ENCODE measurements around the gene OR51Q1. TPM values are rescaled to one million over a fixed set of nuclear protein-coding genes. Genes with fewer than 3 reads are reported as not detected.

OR51Q1 gene, protein sequence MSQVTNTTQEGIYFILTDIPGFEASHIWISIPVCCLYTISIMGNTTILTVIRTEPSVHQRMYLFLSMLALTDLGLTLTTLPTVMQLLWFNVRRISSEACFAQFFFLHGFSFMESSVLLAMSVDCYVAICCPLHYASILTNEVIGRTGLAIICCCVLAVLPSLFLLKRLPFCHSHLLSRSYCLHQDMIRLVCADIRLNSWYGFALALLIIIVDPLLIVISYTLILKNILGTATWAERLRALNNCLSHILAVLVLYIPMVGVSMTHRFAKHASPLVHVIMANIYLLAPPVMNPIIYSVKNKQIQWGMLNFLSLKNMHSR
- total RNA-seq (not detected in 2 replicates), polyA plus RNA-seq (not detected in 2 replicates), polyA minus RNA-seq (not detected in 2 replicates)
- not detected for total RNA-seq (2013)

- H3K9me3 Mint-ChIP-seq (ENCODE audit: insufficient read depth), result peaks cover 3% of the 10 kb centered on the region
- ChIA-PET CTCF (no interaction called here), POLR2A (no interaction called here)
- peaks cover 13% of the 10 kb centered on the region for H3K27me3 Mint-ChIP-seq
- Histone ChIP-seq H3K36me3 (replicated peaks in 1 of 2; ENCODE audit: control extremely low read depth in 1 of 2, control insufficient read depth in 1 of 2, extremely low read depth in 1 of 2, insufficient read depth in 2 of 2, low read length in 1 of 2) (no peaks in the 10 kb centered on the region), H3K4me1 (ENCODE audit: control insufficient read depth in 2 of 2, insufficient read depth in 2 of 2, low read length in 2 of 2) (no peaks in the 10 kb centered on the region), H3K9ac (ENCODE audit: low read length) (no peak within 1 kb of the TSS), H3K9me3 (ENCODE audit: control extremely low read depth in 1 of 3, control insufficient read depth in 2 of 3, insufficient read depth in 1 of 3, low read length in 2 of 3) (no peaks in the 10 kb centered on the region), H2AFZ (ENCODE audit: insufficient read depth, low read depth, low read length, poor library complexity, severe bottlenecking) (no peak within 1 kb of the TSS), H3K27me3 (replicated peaks in 1 of 4; ENCODE audit: control extremely low read depth in 1 of 4, control insufficient read depth in 3 of 4, insufficient read depth in 4 of 4, low read length in 3 of 4) (peaks cover 0 to 2% (median 0%) of the 10 kb centered on the region in 4 experiments), H3K27ac (ENCODE audit: low read length in 2 of 2) (no peak within 1 kb of the TSS), H3K79me2 (ENCODE audit: control insufficient read depth, insufficient read depth, low read length) (no peaks in the 10 kb centered on the region), H3K4me2 (replicated peaks; ENCODE audit: low read depth, low read length, poor library complexity, severe bottlenecking) (no peak within 1 kb of the TSS), H3K4me3 (ENCODE audit: control extremely low read depth in 1 of 5, extremely low read depth in 1 of 5, insufficient read depth in 1 of 5, low read depth in 2 of 5, low read length in 4 of 5) (no peak within 1 kb of the TSS), H4K20me1 (ENCODE audit: control insufficient read depth, insufficient read depth, low read length, poor library complexity, severe bottlenecking) (no peaks in the 10 kb centered on the region)
- no CpG with 5 or more reads among the region's 1 CpG for WGBS (ENCODE audit: insufficient coverage)
- H3K4me3 Mint-ChIP-seq, result no peak within 1 kb of the TSS
- TF ChIP-seq, protein P1, sequence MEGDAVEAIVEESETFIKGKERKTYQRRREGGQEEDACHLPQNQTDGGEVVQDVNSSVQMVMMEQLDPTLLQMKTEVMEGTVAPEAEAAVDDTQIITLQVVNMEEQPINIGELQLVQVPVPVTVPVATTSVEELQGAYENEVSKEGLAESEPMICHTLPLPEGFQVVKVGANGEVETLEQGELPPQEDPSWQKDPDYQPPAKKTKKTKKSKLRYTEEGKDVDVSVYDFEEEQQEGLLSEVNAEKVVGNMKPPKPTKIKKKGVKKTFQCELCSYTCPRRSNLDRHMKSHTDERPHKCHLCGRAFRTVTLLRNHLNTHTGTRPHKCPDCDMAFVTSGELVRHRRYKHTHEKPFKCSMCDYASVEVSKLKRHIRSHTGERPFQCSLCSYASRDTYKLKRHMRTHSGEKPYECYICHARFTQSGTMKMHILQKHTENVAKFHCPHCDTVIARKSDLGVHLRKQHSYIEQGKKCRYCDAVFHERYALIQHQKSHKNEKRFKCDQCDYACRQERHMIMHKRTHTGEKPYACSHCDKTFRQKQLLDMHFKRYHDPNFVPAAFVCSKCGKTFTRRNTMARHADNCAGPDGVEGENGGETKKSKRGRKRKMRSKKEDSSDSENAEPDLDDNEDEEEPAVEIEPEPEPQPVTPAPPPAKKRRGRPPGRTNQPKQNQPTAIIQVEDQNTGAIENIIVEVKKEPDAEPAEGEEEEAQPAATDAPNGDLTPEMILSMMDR (IDR thresholded peaks at IDR 0.05), result no peak
- no peak for TF ChIP-seq EZH2 (IDR thresholded peaks at IDR 0.05; ENCODE audit: borderline replicate concordance, insufficient read depth, low read depth, low read length, poor library complexity, severe bottlenecking)
- DNase-seq (no peak), ATAC-seq (ENCODE audit: low read depth) (no peak)
- no peak within 1 kb of the TSS for H3K27ac Mint-ChIP-seq
- H3K4me1 Mint-ChIP-seq, result no peaks in the 10 kb centered on the region
- intact Hi-C loops (cut with micrococcal nuclease), result no loop called here
These were observed at the start of gene OR51Q1 for GRCh38 chr11:5421811-5422210. TSS of gene OR51Q1 (plus strand) at chr11:5422111. CDS start at chr11:5422201, 90 bp downstream.

DNA sequence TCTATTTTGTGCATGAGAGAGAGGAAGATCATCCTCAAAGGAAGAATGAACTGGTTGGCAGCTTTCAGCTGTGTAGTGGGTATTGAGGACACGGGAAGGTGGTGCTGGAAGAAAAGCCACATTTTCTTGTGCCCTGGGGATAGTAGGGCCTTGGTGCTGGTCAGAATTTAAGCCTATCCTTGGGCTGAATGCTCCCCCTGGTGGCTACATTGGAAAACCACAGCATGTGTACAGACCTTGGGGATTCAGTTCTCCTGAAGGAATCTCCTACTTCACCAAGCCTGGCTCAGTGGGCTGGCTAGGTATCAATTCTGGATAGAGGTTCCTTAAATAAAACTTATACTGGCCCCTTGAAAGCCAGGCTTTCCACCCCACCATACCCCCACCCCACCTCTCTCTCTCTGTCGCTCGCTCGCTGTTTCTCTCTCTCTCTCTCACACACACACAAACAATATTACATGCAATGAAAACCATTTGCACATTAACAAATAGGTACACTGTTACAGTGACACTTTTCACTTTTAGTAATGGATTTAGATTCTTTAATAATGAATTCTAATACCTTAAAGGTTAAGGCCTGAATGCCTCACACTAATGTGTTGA is 41.1 kb upstream of the OR51Q1 start:
- H3K27me3 Mint-ChIP-seq, result peaks cover 9% of the 10 kb centered on the region
- intact Hi-C loops (cut with micrococcal nuclease), result loop anchor here (5.0 kb wide), 1 partner anchor 259 kb away; no protein-coding TSS in a partner anchor
- no peak overlapping the region for H3K4me2 ChIP-seq (replicated peaks; ENCODE audit: low read depth, low read length, poor library complexity, severe bottlenecking)
- ChIA-PET POLR2A (no interaction called here), CTCF (interaction anchor here (0.7 to 1.3 kb wide), 3 partner anchors 10 to 1193 kb away, joined by 3 to 4 read pairs (median 3); no protein-coding TSS in a partner anchor)
- no peaks in the 10 kb centered on the region for H3K36me3 ChIP-seq (replicated peaks in 1 of 2; ENCODE audit: control extremely low read depth in 1 of 2, control insufficient read depth in 1 of 2, extremely low read depth in 1 of 2, insufficient read depth in 2 of 2, low read length in 1 of 2)
- H3K27ac ChIP-seq (ENCODE audit: low read length in 2 of 2), result no peak overlapping the region
- H3K4me3 Mint-ChIP-seq, result no peak overlapping the region
- H3K4me1 ChIP-seq (ENCODE audit: control insufficient read depth in 2 of 2, insufficient read depth in 2 of 2, low read length in 2 of 2), result no peaks in the 10 kb centered on the region
- H3K4me1 Mint-ChIP-seq, result no peaks in the 10 kb centered on the region
- H3K9ac ChIP-seq (ENCODE audit: low read length), result no peak overlapping the region
- ATAC-seq (ENCODE audit: low read depth) (no peak), DNase-seq (peak; percentile 26)
- WGBS (ENCODE audit: insufficient coverage), result 9% methylated on average over 1 of the region's 4 CpGs
- no peaks in the 10 kb centered on the region for H3K9me3 Mint-ChIP-seq (ENCODE audit: insufficient read depth)
- H3K27ac Mint-ChIP-seq, result no peak overlapping the region
- H2AFZ ChIP-seq (ENCODE audit: insufficient read depth, low read depth, low read length, poor library complexity, severe bottlenecking), result no peak overlapping the region
- H4K20me1 ChIP-seq (ENCODE audit: control insufficient read depth, insufficient read depth, low read length, poor library complexity, severe bottlenecking), result no peaks in the 10 kb centered on the region
- no peak for TF ChIP-seq EZH2 (IDR thresholded peaks at IDR 0.05; ENCODE audit: borderline replicate concordance, insufficient read depth, low read depth, low read length, poor library complexity, severe bottlenecking)
- TF ChIP-seq, protein P1 (IDR thresholded peaks at IDR 0.05), result peak; percentile 66
- H3K27me3 ChIP-seq (replicated peaks in 1 of 4; ENCODE audit: control extremely low read depth in 1 of 4, control insufficient read depth in 3 of 4, insufficient read depth in 4 of 4, low read length in 3 of 4), result peaks cover 0 to 2% (median 0%) of the 10 kb centered on the region in 4 experiments
- no peaks in the 10 kb centered on the region for H3K79me2 ChIP-seq (ENCODE audit: control insufficient read depth, insufficient read depth, low read length)
- no peak overlapping the region for H3K4me3 ChIP-seq (ENCODE audit: control extremely low read depth in 1 of 5, extremely low read depth in 1 of 5, insufficient read depth in 1 of 5, low read depth in 2 of 5, low read length in 4 of 5)
- no peaks in the 10 kb centered on the region for H3K9me3 ChIP-seq (ENCODE audit: control extremely low read depth in 1 of 3, control insufficient read depth in 2 of 3, insufficient read depth in 1 of 3, low read length in 2 of 3)
